Activated CD8-positive, alpha-beta T cell treated with anti-CD3 and anti-CD28 coated beads for 36 hours (primary cell): Measurements from ENCODE around the gene OTULINL. TPM values are rescaled to one million over a fixed set of nuclear protein-coding genes. Genes with fewer than 3 reads are reported as not detected.

Experiments
- ATAC-seq: fragments of 200-7000 bp; cut with Tn5 transposase; one replicate; pipeline ENCODE4 v1.10.0; 2021; ENCODE audit warnings: mild to moderate bottlenecking, moderate library complexity
- CTCF ChIA-PET: fragments of 350-600 bp; sonication (Branson Sonifier 250); formaldehyde crosslinking; loops from one replicate; lab custom pipeline; 2021; ENCODE audit warnings: antibody characterized with exemption; lab: Charles Lee
- POLR2A ChIA-PET: fragments of 350-600 bp; sonication (Branson Sonifier 250); formaldehyde crosslinking; loops from one replicate; lab custom pipeline; 2021; ENCODE audit warnings: antibody characterized with exemption; lab: Charles Lee
- DNase-seq: peaks from one replicate; pipeline ENCODE4 v3.0.0-alpha.2; 2020
- H3K27ac Mint-ChIP-seq: one replicate; pipeline ENCODE4 v1.8.0; 2021; ENCODE audit warnings: mild to moderate bottlenecking, mixed read lengths
- H3K27me3 Mint-ChIP-seq: one replicate; pipeline ENCODE4 v1.8.0; 2021; ENCODE audit warnings: mixed read lengths
- H3K36me3 Mint-ChIP-seq: one replicate; pipeline ENCODE4 v1.8.0; 2021; ENCODE audit warnings: low read depth, mixed read lengths
- H3K4me1 Mint-ChIP-seq: one replicate; pipeline ENCODE4 v1.8.0; 2021; ENCODE audit warnings: low read depth, mixed read lengths
- H3K4me3 Mint-ChIP-seq: one replicate; pipeline ENCODE4 v1.8.0; 2021; ENCODE audit warnings: mild to moderate bottlenecking, moderate library complexity, mixed read lengths
- H3K9me3 Mint-ChIP-seq: one replicate; pipeline ENCODE4 v1.8.0; 2021; ENCODE audit warnings: mixed read lengths
- intact Hi-C: fragments of 100-400 bp; cut with micrococcal nuclease; formaldehyde crosslinking; loops from one replicate; pipeline ENCODE4 v1.10.0; 2022
- total RNA-seq, 2 experiments: library from RNA; stranded (reverse); gene quantifications; one replicate each; pipeline ENCODE4 v1.2.3, GENCODE V29; 2021
- TF ChIP-seq, protein P1 (sequence below): fragments of 200-600 bp; IDR thresholded peaks from one replicate; pipeline ENCODE4 v1.8.0; 2022; ENCODE audit warnings: antibody characterized with exemption, mild to moderate bottlenecking

The OTULINL gene
- total RNA-seq, 2 experiments from 2014 or later, result 19.7 to 21.1 TPM

DNA sequence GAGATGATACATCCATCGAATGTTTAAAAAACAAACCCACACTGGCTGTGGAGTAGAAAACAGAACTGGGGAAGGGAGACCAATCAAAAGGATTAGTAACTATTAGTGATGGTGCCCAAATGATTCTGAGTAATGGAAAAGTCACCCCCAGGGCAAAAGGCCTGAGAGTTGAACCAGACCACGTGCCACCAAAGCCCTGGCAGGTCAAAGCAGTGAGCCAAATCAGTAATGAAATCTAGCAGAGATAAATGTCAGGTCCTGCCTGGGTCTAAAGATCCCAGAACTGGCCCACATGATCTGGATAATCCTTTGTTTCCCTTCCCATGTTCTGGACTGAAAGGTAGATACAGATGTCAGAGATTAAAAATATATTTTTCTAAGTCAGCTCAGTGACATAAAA is 9.4 kb downstream of the OTULINL start:
- Mint-ChIP-seq H3K27me3 (no peaks in the 10 kb centered on the region), H3K4me1 (peaks cover 91% of the 10 kb centered on the region), H3K27ac (peak overlapping the region; percentile 54), H3K36me3 (peaks cover 5% of the 10 kb centered on the region), H3K4me3 (no peak overlapping the region), H3K9me3 (no peaks in the 10 kb centered on the region)
- ChIA-PET POLR2A (interaction anchor here (0.7 to 6.0 kb wide), 2 partner anchors 8 to 14 kb away, joined by 3 to 48 read pairs; partner anchors contain the start of gene OTULINL), CTCF (interaction anchor here (1.8 to 5.8 kb wide), 2 partner anchors 8 to 58 kb away, joined by 6 to 27 read pairs; partner anchors contain the start of gene OTULINL)
- ATAC-seq (no peak), DNase-seq (no peak)
- TF ChIP-seq, protein P1, sequence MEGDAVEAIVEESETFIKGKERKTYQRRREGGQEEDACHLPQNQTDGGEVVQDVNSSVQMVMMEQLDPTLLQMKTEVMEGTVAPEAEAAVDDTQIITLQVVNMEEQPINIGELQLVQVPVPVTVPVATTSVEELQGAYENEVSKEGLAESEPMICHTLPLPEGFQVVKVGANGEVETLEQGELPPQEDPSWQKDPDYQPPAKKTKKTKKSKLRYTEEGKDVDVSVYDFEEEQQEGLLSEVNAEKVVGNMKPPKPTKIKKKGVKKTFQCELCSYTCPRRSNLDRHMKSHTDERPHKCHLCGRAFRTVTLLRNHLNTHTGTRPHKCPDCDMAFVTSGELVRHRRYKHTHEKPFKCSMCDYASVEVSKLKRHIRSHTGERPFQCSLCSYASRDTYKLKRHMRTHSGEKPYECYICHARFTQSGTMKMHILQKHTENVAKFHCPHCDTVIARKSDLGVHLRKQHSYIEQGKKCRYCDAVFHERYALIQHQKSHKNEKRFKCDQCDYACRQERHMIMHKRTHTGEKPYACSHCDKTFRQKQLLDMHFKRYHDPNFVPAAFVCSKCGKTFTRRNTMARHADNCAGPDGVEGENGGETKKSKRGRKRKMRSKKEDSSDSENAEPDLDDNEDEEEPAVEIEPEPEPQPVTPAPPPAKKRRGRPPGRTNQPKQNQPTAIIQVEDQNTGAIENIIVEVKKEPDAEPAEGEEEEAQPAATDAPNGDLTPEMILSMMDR, result no peak
- intact Hi-C loops, result no loop called here

DNA sequence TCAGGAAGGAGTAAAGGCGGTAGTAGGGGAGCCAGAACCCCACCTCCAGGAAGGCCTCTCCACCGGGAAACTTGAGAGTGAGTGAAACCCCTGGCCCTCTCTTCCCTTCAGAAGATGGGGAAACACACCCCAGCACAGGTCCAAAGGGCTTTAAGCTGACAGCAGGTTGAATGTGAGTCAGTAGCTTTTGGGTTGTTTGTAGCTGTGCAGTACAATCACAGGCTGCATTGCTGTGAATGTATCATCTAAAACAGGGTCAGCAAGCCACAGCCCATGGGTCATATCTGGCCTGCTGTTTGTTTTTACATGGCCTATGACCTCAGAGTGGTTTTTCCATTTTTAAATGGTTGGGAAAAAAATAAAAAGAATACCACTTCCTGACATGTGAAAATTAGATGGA is 10.0 kb downstream of the OTULINL start:
- ATAC-seq (no peak), DNase-seq (no peak)
- H3K4me3 Mint-ChIP-seq, result no peak overlapping the region
- no peaks in the 10 kb centered on the region for H3K27me3 Mint-ChIP-seq
- ChIA-PET POLR2A (interaction anchor here (0.7 to 6.0 kb wide), 3 partner anchors 9 to 178 kb away, joined by 3 to 48 read pairs (median 3); partner anchors contain the start of gene OTULINL), CTCF (interaction anchor here (3.0 to 5.8 kb wide), 2 partner anchors 9 to 226 kb away, joined by 10 to 27 read pairs; partner anchors contain the start of gene OTULINL)
- H3K4me1 Mint-ChIP-seq, result peaks cover 92% of the 10 kb centered on the region
- TF ChIP-seq, protein P1, result no peak
- peak overlapping the region; percentile 54 for H3K27ac Mint-ChIP-seq
- intact Hi-C loops, result no loop called here
- H3K9me3 Mint-ChIP-seq, result no peaks in the 10 kb centered on the region
- H3K36me3 Mint-ChIP-seq, result peaks cover 10% of the 10 kb centered on the region

DNA sequence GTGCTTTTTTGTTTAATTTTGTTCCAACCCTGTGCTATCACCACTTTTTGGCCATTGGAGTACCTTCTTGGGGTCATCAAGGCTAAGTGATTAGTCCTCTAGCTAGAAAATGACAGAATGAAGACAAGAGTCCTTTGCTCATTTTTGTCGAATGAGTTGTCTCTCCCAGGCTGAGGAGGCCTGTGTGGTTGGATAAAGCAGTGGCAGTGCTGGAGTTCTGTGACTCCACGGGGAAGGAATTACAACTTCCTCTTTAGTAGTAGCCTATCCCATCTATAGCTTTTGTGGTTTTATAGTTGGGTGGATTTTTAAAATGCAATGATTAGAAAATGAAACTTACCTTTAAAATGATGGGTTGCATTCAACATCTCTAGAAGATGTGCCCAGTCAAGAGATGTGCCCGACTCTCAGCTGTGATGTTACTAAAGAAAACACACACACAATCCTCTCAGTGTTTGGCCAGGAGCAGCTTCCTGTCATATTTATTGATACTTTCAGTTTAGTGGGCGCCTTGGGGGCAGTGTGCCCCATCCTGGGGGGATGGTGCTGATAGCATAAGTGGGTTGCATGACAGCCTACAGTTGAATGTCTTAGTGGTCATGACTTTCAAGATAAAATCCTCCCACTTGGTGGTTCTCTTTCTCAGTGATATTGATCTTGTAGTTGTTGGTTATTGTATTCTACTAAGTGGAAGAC is 11.9 kb downstream of the OTULINL start:
- H3K9me3 Mint-ChIP-seq, result no peaks in the 10 kb centered on the region
- peaks cover 95% of the 10 kb centered on the region for H3K4me1 Mint-ChIP-seq
- peaks cover 17% of the 10 kb centered on the region for H3K36me3 Mint-ChIP-seq
- POLR2A ChIA-PET, result interaction anchor here (0.9 to 6.0 kb wide), 4 partner anchors 10 to 192 kb away, joined by 3 to 48 read pairs (median 3); partner anchors contain the start of gene OTULINL
- TF ChIP-seq, protein P1, result no peak
- intact Hi-C loops, result loop anchor here (2.0 kb wide), 1 partner anchor 179 kb away; no protein-coding TSS in a partner anchor
- H3K27me3 Mint-ChIP-seq, result no peaks in the 10 kb centered on the region
- CTCF ChIA-PET, result interaction anchor here (0.9 to 5.8 kb wide), 7 partner anchors 9 to 228 kb away, joined by 3 to 27 read pairs (median 5); partner anchors contain the start of gene OTULINL
- peak overlapping the region; percentile 65 for H3K4me3 Mint-ChIP-seq
- ATAC-seq, result peak; percentile 64
- peak overlapping the region; percentile 96 for H3K27ac Mint-ChIP-seq
- peak; percentile 82 for DNase-seq

DNA sequence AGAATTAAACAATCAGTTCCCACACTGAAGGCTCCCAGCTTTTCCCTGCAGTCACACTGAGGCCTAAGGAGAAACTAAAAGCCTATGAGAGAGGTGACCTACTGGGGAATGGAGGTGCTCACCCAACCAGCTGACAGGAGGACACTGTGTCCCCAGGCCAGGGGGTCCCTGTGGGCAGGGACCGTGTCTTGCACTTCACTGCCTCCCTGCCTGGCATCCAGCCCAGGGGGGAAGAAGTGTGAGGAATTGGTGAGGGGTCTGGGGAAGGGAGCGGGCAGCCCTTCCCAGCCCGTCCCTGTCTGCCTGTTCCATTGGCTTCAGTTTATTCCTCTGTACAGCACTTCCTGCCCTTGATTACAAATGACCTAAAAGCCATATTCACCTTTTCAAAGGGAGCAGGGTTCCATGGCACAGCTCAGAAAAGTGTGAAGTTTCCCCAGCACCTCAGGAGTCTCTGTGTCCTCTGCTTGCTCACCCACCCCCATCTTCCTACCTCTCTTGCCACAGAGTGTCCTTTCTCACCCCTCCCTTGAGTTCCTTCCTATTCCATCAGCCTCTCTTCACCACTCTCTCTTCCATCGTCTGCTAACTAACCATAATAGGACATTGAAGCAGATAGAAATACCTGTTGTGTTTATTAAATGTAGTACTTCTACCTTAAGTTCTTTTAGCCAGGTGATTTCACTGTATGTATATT is 12.9 kb downstream of the OTULINL start:
- peak overlapping the region; percentile 65 for H3K4me3 Mint-ChIP-seq
- peak; percentile 22 for ATAC-seq
- peak; percentile 36 for DNase-seq
- intact Hi-C loops, result loop anchor here (2.0 to 5.0 kb wide), 2 partner anchors 73 to 180 kb away; no protein-coding TSS in a partner anchor
- no peaks in the 10 kb centered on the region for H3K27me3 Mint-ChIP-seq
- peak overlapping the region; percentile 96 for H3K27ac Mint-ChIP-seq
- TF ChIP-seq, protein P1, result no peak
- ChIA-PET CTCF (interaction anchor here (2.6 to 5.8 kb wide), 3 partner anchors 12 to 229 kb away, joined by 10 to 27 read pairs (median 14); partner anchors contain the start of gene OTULINL), POLR2A (interaction anchor here (1.0 to 6.0 kb wide), 2 partner anchors 12 to 171 kb away, joined by 3 to 48 read pairs; partner anchors contain the start of gene OTULINL)
- no peaks in the 10 kb centered on the region for H3K9me3 Mint-ChIP-seq
- H3K36me3 Mint-ChIP-seq, result peaks cover 15% of the 10 kb centered on the region
- H3K4me1 Mint-ChIP-seq, result peaks cover 90% of the 10 kb centered on the region
